ENCODE measurements around the gene CYP27A1.

Gene CYP27A1

GRCh38 chr2:218820746-218821369 is 38.9 kb downstream of the CYP27A1 start:
- TF ChIP-seq, protein P1, sequence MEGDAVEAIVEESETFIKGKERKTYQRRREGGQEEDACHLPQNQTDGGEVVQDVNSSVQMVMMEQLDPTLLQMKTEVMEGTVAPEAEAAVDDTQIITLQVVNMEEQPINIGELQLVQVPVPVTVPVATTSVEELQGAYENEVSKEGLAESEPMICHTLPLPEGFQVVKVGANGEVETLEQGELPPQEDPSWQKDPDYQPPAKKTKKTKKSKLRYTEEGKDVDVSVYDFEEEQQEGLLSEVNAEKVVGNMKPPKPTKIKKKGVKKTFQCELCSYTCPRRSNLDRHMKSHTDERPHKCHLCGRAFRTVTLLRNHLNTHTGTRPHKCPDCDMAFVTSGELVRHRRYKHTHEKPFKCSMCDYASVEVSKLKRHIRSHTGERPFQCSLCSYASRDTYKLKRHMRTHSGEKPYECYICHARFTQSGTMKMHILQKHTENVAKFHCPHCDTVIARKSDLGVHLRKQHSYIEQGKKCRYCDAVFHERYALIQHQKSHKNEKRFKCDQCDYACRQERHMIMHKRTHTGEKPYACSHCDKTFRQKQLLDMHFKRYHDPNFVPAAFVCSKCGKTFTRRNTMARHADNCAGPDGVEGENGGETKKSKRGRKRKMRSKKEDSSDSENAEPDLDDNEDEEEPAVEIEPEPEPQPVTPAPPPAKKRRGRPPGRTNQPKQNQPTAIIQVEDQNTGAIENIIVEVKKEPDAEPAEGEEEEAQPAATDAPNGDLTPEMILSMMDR (IDR thresholded peaks at IDR 0.05; ENCODE audit: low read length, missing control alignments), result no peak

GRCh38 chr2:218821605-218822211 is 39.8 kb downstream of the CYP27A1 start:
- no peak overlapping the region for H3K4me3 ChIP-seq (replicated peaks; ENCODE audit: low read depth, low read length)
- TF ChIP-seq, protein P1 (IDR thresholded peaks at IDR 0.05; ENCODE audit: low read length, missing control alignments), result no peak

More at GRCh38 chr2:218820746-218821369, 38.9 kb downstream of the CYP27A1 start:
- DNase-seq (ENCODE audit: low read depth), result no peak
- H3K4me3 ChIP-seq (replicated peaks; ENCODE audit: low read depth, low read length), result no peak overlapping the region

GRCh38 chr2:218822622-218823021 is 40.7 kb downstream of the CYP27A1 start:
- no peak for DNase-seq (ENCODE audit: low read depth)
- H3K4me3 ChIP-seq (replicated peaks; ENCODE audit: low read depth, low read length), result no peak overlapping the region
- TF ChIP-seq, protein P1 (IDR thresholded peaks at IDR 0.05; ENCODE audit: low read length, missing control alignments), result no peak

More at GRCh38 chr2:218821605-218822211, 39.8 kb downstream of the CYP27A1 start:
- no peak for DNase-seq (ENCODE audit: low read depth)

DNA sequence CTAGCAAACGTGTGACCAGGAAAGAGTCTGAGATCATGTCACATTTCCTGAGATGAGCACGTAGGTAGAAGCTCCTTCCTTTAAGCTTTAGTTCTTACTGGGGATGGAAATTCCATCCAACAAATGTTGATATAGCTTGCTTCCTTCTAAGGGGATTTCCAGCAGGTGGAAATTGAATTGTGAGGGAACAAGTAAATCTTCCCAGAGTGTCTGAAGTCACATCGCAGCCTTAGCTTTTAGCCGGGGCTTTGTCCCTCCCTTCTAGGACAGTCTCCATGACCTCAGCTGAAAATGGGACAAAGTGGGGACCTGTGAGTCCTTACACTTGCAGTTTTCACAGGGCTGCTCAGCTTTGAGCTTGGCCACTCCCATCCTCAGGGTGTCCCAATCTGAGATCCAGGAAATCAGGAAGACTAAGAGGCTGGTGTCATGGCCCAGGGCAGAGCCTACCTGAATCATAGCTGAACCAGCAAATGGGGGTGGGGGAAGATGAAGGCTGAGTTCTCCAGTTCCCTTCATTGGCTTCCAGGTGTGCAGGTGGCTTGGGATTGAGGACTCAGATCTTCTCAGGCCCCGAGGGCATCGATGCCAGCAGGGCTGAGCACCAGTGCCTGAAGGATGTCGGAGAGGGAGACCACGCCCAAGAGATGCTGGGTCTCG is 41.4 kb downstream of the CYP27A1 start:
- TF ChIP-seq, protein P1 (IDR thresholded peaks at IDR 0.05; ENCODE audit: low read length, missing control alignments), result no peak

DNA sequence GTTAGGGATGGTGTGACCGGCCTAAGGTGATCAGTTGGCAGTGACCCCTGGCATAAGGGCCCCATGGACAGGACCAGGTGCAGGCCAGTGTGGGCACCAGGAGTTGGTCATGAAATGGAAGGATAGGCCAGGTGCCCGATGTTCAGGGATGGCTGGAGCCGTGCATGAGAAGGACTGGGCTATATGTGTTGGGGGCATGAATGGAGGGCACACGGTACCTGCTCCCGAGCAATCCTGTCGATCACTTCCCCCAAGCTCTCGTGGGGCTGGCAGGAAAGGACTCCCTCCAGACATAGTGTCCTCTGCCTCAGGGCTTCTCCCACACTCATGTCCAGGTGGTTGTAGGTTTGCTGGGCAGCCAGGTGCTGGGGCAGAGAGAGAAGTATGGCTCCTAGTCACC is 42.1 kb downstream of the CYP27A1 start:
- TF ChIP-seq, protein P1 (IDR thresholded peaks at IDR 0.05; ENCODE audit: low read length, missing control alignments), result no peak
- no peak for DNase-seq (ENCODE audit: low read depth)
- no peak overlapping the region for H3K4me3 ChIP-seq (replicated peaks; ENCODE audit: low read depth, low read length)

More for the DNA sequence above, 41.4 kb downstream of the CYP27A1 start:
- DNase-seq (ENCODE audit: low read depth), result no peak
- no peak overlapping the region for H3K4me3 ChIP-seq (replicated peaks; ENCODE audit: low read depth, low read length)

- no peak for DNase-seq (ENCODE audit: low read depth)
- TF ChIP-seq, protein P1 (IDR thresholded peaks at IDR 0.05; ENCODE audit: low read length, missing control alignments), result no peak
- H3K4me3 ChIP-seq (replicated peaks; ENCODE audit: low read depth, low read length), result no peak overlapping the region
These were observed 44.8 kb downstream of the CYP27A1 start for GRCh38 chr2:218826791-218827190.

Data from fibroblast of pulmonary artery (primary cell).